ENCODE results near the gene MLLT10. TPM values are rescaled to one million over a fixed set of nuclear protein-coding genes. Genes with fewer than 3 reads are reported as not detected.

Gene MLLT10
- total and polyA plus RNA-seq, 9 of the 15 experiments (the other 6 are each of a cell fraction or from before 2014, with no cell fraction given) = 18.8 to 81.4 (median 64.2) TPM

- WGBS (ENCODE audit: insufficient coverage, low coverage, missing lambda C conversion rate) = 100% methylated on average over 3 of the region's 3 CpGs
- no peaks in the 10 kb centered on the region for H3K4me1 ChIP-seq (replicated peaks in 1 of 2; ENCODE audit: control insufficient read depth in 2 of 2, insufficient read depth in 2 of 2, low read length in 2 of 2)
- POLR2A ChIA-PET = interaction anchor here (1.2 kb wide), 1 partner anchor 20 kb away, joined by 3 read pairs; no protein-coding TSS in a partner anchor
Measured at GRCh38 chr10:21769041-21769440, 235.0 kb downstream of the MLLT10 start.

More at GRCh38 chr10:21769041-21769440, 235.0 kb downstream of the MLLT10 start:
- H3K9me1 ChIP-seq (ENCODE audit: control insufficient read depth, insufficient read depth, low read length) = no peaks in the 10 kb centered on the region
- FAIRE-seq (no peak), DNase-seq (ENCODE audit: extremely low read depth in 1 of 4, low spot score in 3 of 4) (no peak), ATAC-seq (no peak)
- CTCF ChIA-PET (ENCODE audit: low intra/inter-chr PET ratio) = no interaction called here
- no peak overlapping the region for H3K4me2 ChIP-seq (ENCODE audit: insufficient read depth, low read length)
- no TSS peak for BruUV-seq (replicated peaks)
- H4K20me1 ChIP-seq (replicated peaks; ENCODE audit: control insufficient read depth, insufficient read depth, low read length) = no peaks in the 10 kb centered on the region
- intact Hi-C loops (cut with micrococcal nuclease) = no loop called here
- TF ChIP-seq XRCC5 (IDR thresholded peaks at IDR 0.05; ENCODE audit: low read depth, low read length) (no peak), MIER1 (IDR thresholded peaks at IDR 0.05; ENCODE audit: low read depth) (no peak), CHD2 (IDR thresholded peaks at IDR 0.05; ENCODE audit: low read depth, low read length) (no peak), TRIM25 (IDR thresholded peaks at IDR 0.05; ENCODE audit: borderline replicate concordance) (no peak), SETDB1 (IDR thresholded peaks at IDR 0.05; ENCODE audit: low read length) (no peak), ETV1 (tag; conservative IDR thresholded peaks at IDR 0.05; ENCODE audit: low read depth) (no peak), ILF3 (IDR thresholded peaks at IDR 0.05; ENCODE audit: borderline replicate concordance) (no peak), CUX1 (CRISPR knock-in tag; IDR thresholded peaks at IDR 0.05) (no peak), RBM34 (IDR thresholded peaks at IDR 0.05; ENCODE audit: borderline replicate concordance, insufficient read depth, low read length) (no peak)
- TF ChIP-seq, protein P1, sequence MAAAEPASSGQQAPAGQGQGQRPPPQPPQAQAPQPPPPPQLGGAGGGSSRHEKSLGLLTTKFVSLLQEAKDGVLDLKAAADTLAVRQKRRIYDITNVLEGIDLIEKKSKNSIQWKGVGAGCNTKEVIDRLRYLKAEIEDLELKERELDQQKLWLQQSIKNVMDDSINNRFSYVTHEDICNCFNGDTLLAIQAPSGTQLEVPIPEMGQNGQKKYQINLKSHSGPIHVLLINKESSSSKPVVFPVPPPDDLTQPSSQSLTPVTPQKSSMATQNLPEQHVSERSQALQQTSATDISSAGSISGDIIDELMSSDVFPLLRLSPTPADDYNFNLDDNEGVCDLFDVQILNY (CRISPR knock-in tag; IDR thresholded peaks at IDR 0.05) = no peak
- no peak overlapping the region for H3K9ac ChIP-seq (ENCODE audit: insufficient read depth in 1 of 2, low read depth in 2 of 2, low read length in 2 of 2)
- no peaks in the 10 kb centered on the region for H3K79me2 ChIP-seq (ENCODE audit: control insufficient read depth, insufficient read depth, low read length)
- H3K9me3 ChIP-seq (replicated peaks; ENCODE audit: control insufficient read depth, insufficient read depth, low read depth, low read length) = no peaks in the 10 kb centered on the region; the same call in 1 of the 2 replicates
- no peak overlapping the region for H3K4me3 ChIP-seq
- peaks cover 4% of the 10 kb centered on the region; the same call in 1 of the 3 replicates for H3K36me3 ChIP-seq (ENCODE audit: control insufficient read depth, insufficient read depth, low read length)
- H3K27me3 ChIP-seq (ENCODE audit: control insufficient read depth in 2 of 2, insufficient read depth in 2 of 2, low read length in 2 of 2) = no peaks in the 10 kb centered on the region
- H2AFZ ChIP-seq (ENCODE audit: low read depth, low read length) = no peak overlapping the region
- H3K27ac ChIP-seq (ENCODE audit: extremely low read depth, low read depth, low read length) = no peak overlapping the region
- in situ Hi-C loops (cut with MboI) = no loop called here
